ENCODE results near the gene KLC1. TPM values are rescaled to one million over a fixed set of nuclear protein-coding genes. Genes with fewer than 3 reads are reported as not detected.
"Not testable (repeated sequence)": the region's sequence is repeated elsewhere in the genome, so short reads cannot be mapped to it uniquely, and the experiment has no call there.

Gene KLC1
- total RNA-seq, 1 donor from 2014 or later: 211 TPM

DNA sequence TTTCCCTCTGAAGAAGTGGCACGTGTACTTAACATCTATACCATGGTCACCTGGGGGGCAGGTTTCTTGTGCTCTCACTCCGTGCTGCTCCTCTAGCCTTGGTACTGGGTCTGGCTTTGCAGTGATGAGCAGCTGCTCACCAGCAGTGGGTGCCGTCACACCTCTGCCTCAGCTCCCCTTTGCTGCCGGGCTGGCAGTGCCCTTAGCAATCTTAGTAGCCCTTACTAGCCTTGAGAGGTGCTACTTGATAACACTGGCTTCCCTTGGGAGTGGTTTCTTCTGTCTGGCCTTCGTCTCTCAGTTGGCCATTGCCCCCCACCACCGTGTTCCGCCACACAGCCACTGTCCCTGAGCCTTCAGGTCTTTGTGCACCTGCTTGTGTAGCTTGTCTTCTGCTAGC lies 22.6 kb downstream of the KLC1 start:
- H3K27me3 Mint-ChIP-seq (ENCODE audit: unreplicated experiment): no peaks in the 10 kb centered on the region
- H3K4me3 Mint-ChIP-seq (ENCODE audit: unreplicated experiment): no peak overlapping the region
- peaks cover 10% of the 10 kb centered on the region for H3K36me3 Mint-ChIP-seq (ENCODE audit: unreplicated experiment)
- TF ChIP-seq, protein P1, sequence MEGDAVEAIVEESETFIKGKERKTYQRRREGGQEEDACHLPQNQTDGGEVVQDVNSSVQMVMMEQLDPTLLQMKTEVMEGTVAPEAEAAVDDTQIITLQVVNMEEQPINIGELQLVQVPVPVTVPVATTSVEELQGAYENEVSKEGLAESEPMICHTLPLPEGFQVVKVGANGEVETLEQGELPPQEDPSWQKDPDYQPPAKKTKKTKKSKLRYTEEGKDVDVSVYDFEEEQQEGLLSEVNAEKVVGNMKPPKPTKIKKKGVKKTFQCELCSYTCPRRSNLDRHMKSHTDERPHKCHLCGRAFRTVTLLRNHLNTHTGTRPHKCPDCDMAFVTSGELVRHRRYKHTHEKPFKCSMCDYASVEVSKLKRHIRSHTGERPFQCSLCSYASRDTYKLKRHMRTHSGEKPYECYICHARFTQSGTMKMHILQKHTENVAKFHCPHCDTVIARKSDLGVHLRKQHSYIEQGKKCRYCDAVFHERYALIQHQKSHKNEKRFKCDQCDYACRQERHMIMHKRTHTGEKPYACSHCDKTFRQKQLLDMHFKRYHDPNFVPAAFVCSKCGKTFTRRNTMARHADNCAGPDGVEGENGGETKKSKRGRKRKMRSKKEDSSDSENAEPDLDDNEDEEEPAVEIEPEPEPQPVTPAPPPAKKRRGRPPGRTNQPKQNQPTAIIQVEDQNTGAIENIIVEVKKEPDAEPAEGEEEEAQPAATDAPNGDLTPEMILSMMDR (IDR thresholded peaks at IDR 0.05): no peak
- no peaks in the 10 kb centered on the region for H3K9me3 Mint-ChIP-seq (ENCODE audit: unreplicated experiment)
- H3K4me1 Mint-ChIP-seq (ENCODE audit: unreplicated experiment): peaks cover 33% of the 10 kb centered on the region
- no peak for DNase-seq (ENCODE audit: extremely low spot score, unreplicated experiment)
- H3K27ac Mint-ChIP-seq (ENCODE audit: unreplicated experiment): peak overlapping the region; percentile 73

DNA sequence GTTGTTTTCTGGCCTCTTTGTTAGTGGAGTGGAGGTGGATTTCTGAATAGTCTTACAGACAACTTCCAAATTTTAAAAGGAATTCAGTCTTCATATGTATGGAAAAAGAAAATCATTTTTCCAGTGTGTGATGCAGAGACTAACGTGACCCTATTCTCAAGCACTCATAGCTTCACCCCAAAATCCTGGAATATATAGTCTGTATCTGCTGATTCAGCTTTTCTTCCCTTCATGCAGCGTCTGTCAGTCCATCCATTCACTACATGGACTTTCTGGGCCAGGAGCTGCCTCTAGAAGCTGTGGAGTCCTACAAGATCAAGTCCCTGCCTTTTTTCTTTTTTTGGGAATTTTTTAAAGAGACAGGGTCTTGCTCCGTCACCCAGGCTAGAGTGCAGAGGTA lies 23.8 kb downstream of the KLC1 start:
- no peaks in the 10 kb centered on the region for H3K9me3 Mint-ChIP-seq (ENCODE audit: unreplicated experiment)
- H3K36me3 Mint-ChIP-seq (ENCODE audit: unreplicated experiment): peaks cover 13% of the 10 kb centered on the region
- no peaks in the 10 kb centered on the region for H3K27me3 Mint-ChIP-seq (ENCODE audit: unreplicated experiment)
- DNase-seq (ENCODE audit: extremely low spot score, unreplicated experiment): no peak
- peaks cover 33% of the 10 kb centered on the region for H3K4me1 Mint-ChIP-seq (ENCODE audit: unreplicated experiment)
- peak overlapping the region; percentile 73 for H3K27ac Mint-ChIP-seq (ENCODE audit: unreplicated experiment)
- H3K4me3 Mint-ChIP-seq (ENCODE audit: unreplicated experiment): no peak overlapping the region
- TF ChIP-seq, protein P1 (IDR thresholded peaks at IDR 0.05): no peak

DNA sequence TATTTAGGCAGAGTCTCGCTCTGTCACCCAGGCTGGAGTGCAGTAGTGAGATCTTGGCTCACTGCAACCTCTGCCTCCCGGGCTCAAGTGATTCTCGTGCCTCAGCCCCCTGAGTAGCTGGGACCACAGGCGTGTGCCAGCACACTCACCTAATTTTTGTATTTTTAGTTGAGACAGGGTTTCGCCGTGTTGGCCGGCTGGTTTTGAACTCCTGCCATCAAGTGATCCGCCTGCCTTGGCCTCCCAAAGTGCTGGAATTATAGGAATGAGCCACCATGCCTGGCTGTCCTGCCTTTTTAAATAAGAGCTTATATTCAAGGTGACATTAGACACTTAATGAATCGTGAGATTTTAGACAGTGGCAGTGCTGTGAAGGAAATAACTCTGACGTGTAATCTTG lies 24.3 kb downstream of the KLC1 start:
- peak overlapping the region; percentile 72 for H3K27ac Mint-ChIP-seq (ENCODE audit: unreplicated experiment)
- peaks cover 15% of the 10 kb centered on the region for H3K36me3 Mint-ChIP-seq (ENCODE audit: unreplicated experiment)
- H3K27me3 Mint-ChIP-seq (ENCODE audit: unreplicated experiment); H3K9me3 Mint-ChIP-seq (ENCODE audit: unreplicated experiment); H3K4me3 Mint-ChIP-seq (ENCODE audit: unreplicated experiment); DNase-seq (ENCODE audit: extremely low spot score, unreplicated experiment): not testable (repeated sequence)
- H3K4me1 Mint-ChIP-seq (ENCODE audit: unreplicated experiment): peaks cover 33% of the 10 kb centered on the region

DNA sequence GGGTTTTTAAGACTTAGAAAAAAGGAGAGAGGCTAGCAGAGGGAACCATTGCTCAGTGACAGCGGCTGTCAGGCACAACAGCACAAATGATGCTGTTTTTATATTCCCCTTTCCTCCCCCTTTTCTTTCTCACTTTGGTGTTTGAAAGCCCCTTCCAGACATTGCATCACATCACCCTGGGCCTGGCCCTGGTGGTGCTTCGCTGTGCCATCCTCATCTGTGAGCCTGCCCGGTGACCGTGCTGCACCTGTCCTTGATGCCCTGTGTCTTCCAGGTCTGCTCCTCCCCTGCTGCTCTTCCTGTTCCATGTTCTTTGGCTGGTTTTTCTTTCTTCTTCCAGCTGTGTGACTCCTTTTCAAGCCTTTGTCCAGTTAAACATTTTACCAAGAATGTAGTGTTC lies 24.8 kb downstream of the KLC1 start:
- no peak for DNase-seq (ENCODE audit: extremely low spot score, unreplicated experiment)
- H3K36me3 Mint-ChIP-seq (ENCODE audit: unreplicated experiment): peaks cover 15% of the 10 kb centered on the region
- H3K27ac Mint-ChIP-seq (ENCODE audit: unreplicated experiment): peak overlapping the region; percentile 72
- H3K4me1 Mint-ChIP-seq (ENCODE audit: unreplicated experiment): peaks cover 33% of the 10 kb centered on the region
- TF ChIP-seq, protein P1 (IDR thresholded peaks at IDR 0.05): no peak
- H3K9me3 Mint-ChIP-seq (ENCODE audit: unreplicated experiment): no peaks in the 10 kb centered on the region
- no peak overlapping the region for H3K4me3 Mint-ChIP-seq (ENCODE audit: unreplicated experiment)
- no peaks in the 10 kb centered on the region for H3K27me3 Mint-ChIP-seq (ENCODE audit: unreplicated experiment)

DNA sequence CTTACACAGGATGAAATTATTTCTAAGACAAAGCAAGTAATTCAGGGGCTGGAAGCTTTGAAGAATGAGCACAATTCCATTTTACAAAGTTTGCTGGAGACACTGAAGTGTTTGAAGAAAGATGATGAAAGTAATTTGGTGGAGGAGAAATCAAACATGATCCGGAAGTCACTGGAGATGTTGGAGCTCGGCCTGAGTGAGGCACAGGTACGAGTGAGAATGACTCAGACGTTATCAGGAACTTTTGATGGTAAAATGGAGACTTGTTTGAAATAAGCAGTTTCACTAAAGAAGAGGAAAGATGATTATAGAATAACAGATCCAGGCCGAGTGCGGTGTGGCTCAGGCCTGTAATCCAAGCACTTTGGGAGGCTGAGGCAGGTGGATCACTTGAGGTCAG lies 25.6 kb downstream of the KLC1 start:
- H3K27me3 Mint-ChIP-seq (ENCODE audit: unreplicated experiment): no peaks in the 10 kb centered on the region
- H3K27ac Mint-ChIP-seq (ENCODE audit: unreplicated experiment): no peak overlapping the region
- TF ChIP-seq, protein P1 (IDR thresholded peaks at IDR 0.05): no peak
- H3K4me1 Mint-ChIP-seq (ENCODE audit: unreplicated experiment): peaks cover 33% of the 10 kb centered on the region
- no peak for DNase-seq (ENCODE audit: extremely low spot score, unreplicated experiment)
- no peak overlapping the region for H3K4me3 Mint-ChIP-seq (ENCODE audit: unreplicated experiment)
- H3K9me3 Mint-ChIP-seq (ENCODE audit: unreplicated experiment): no peaks in the 10 kb centered on the region
- peaks cover 20% of the 10 kb centered on the region for H3K36me3 Mint-ChIP-seq (ENCODE audit: unreplicated experiment)
